Measurements from ENCODE around the gene SLC12A9. TPM values are rescaled to one million over a fixed set of nuclear protein-coding genes. Genes with fewer than 3 reads are reported as not detected.

The SLC12A9 gene
- total and polyA plus RNA-seq, 2 of the 4 experiments (the other 2 are of a cell fraction) = 4.5 to 16.2 TPM

DNA sequence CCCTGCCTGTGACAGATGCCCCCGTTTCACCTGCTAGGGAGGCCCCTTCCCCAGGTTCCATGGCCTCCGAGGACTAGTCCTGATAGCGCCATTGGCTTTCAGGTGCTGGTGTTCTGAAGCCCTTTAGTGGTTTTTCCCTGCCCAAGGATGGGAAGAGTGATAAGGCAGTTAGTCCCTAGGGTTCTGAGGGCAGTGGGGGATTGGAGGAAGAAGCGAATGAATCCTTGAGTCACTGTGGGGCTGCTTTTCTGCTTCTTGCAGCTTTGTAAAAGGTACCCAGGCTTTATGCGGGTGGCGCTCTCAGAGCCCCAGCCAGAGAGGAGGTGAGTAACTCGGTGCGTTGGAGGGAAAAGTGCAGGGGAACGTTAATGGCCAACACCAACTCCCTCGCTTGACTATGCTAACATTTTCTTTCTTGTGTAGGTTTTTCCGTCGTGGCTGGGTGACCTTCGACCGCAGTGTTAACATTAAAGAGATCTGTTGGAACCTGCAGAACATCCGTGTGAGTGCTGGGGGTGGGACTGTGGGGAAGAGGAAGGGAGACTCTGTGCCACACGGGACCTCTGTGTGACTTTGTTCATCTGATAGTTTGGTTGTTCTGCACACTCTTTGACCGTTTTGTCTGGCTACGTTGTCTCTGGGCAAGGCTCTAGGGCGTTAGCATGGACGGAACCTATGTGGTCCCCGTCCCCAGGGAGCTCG lies 33.1 kb downstream of the SLC12A9 start:
- Histone ChIP-seq H3K4ac (ENCODE audit: low read depth, low read length) (no peak overlapping the region), H3K4me3 (ENCODE audit: insufficient read depth, low read depth, low read length) (no peak overlapping the region), H3K27ac (ENCODE audit: insufficient read depth, low read length) (no peak overlapping the region), H3K23ac (ENCODE audit: low read depth, low read length) (no peak overlapping the region), H4K20me1 (ENCODE audit: insufficient read depth, low read length) (peaks cover 25% of the 10 kb centered on the region), H3K9ac (ENCODE audit: low read depth, low read length) (no peak overlapping the region), H2AFZ (replicated peaks; ENCODE audit: low read length, poor library complexity) (no peak overlapping the region), H2BK5ac (ENCODE audit: low read depth, low read length, poor library complexity, severe bottlenecking) (no peak overlapping the region), H3K79me1 (ENCODE audit: low read depth in 1 of 2, low read length in 2 of 2) (peaks cover 38 to 70% of the 10 kb centered on the region in 2 experiments), H2BK120ac (ENCODE audit: low read depth, low read length) (no peak overlapping the region), H3K9me3 (ENCODE audit: control insufficient read depth, insufficient read depth, low read length) (no peaks in the 10 kb centered on the region), H4K8ac (ENCODE audit: low read depth in 2 of 2, low read length in 2 of 2) (no peak overlapping the region), H3K36me3 (ENCODE audit: control insufficient read depth, insufficient read depth, low read length) (peaks cover 75% of the 10 kb centered on the region), H2AK9ac (replicated peaks; ENCODE audit: low read depth, low read length, poor library complexity) (no peak overlapping the region), H2BK20ac (ENCODE audit: low read depth, low read length) (no peak overlapping the region), H3K9me1 (ENCODE audit: insufficient read depth, low read length) (peaks cover under 1% of the 10 kb centered on the region; the same call in 1 of the 2 replicates), H3K14ac (replicated peaks; ENCODE audit: low read depth, low read length) (no peak overlapping the region), H4K5ac (ENCODE audit: low read depth, low read length) (no peak overlapping the region), H3K4me2 (ENCODE audit: low read depth, low read length) (no peak overlapping the region), H3K56ac (ENCODE audit: extremely low read depth, insufficient read depth, low read length) (no peak overlapping the region), H3K18ac (ENCODE audit: low read depth, low read length) (no peak overlapping the region), H2AK5ac (ENCODE audit: low read depth, low read length) (no peak overlapping the region), H4K91ac (ENCODE audit: insufficient read depth, low read depth, low read length) (no peak overlapping the region), H3K27me3 (ENCODE audit: control insufficient read depth, insufficient read depth, low read length) (no peaks in the 10 kb centered on the region), H3K4me1 (ENCODE audit: control insufficient read depth, insufficient read depth, low read length) (peaks cover 10% of the 10 kb centered on the region), H2BK15ac (ENCODE audit: low read depth, low read length) (no peak overlapping the region)
- DNase-seq (no peak), ATAC-seq (ENCODE audit: low read depth) (no peak)
- BruUV-seq (replicated peaks) = no TSS peak
- TF ChIP-seq RAD21 (IDR thresholded peaks at IDR 0.05; ENCODE audit: low read length) = no peak
- no peak for TF ChIP-seq MAZ (IDR thresholded peaks at IDR 0.05; ENCODE audit: borderline replicate concordance, low read depth, low read length)
- TF ChIP-seq, protein P1, sequence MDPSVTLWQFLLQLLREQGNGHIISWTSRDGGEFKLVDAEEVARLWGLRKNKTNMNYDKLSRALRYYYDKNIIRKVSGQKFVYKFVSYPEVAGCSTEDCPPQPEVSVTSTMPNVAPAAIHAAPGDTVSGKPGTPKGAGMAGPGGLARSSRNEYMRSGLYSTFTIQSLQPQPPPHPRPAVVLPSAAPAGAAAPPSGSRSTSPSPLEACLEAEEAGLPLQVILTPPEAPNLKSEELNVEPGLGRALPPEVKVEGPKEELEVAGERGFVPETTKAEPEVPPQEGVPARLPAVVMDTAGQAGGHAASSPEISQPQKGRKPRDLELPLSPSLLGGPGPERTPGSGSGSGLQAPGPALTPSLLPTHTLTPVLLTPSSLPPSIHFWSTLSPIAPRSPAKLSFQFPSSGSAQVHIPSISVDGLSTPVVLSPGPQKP (IDR thresholded peaks at IDR 0.05; ENCODE audit: borderline replicate concordance, low read depth, low read length) = no peak
- no peak for TF ChIP-seq MXI1 (IDR thresholded peaks at IDR 0.05; ENCODE audit: borderline replicate concordance, low read depth, low read length)
- intact Hi-C loops (cut with micrococcal nuclease) (no loop called here), dilution Hi-C loops (cut with HindIII; ENCODE audit: low sequenced_read_pairs, unreplicated experiment) (no loop called here), in situ Hi-C loops (cut with MboI; ENCODE audit: low sequenced_read_pairs) (no loop called here)
- CTCF ChIA-PET = no interaction called here
- POLR2A ChIA-PET (ENCODE audit: unreplicated experiment) = no interaction called here
- WGBS, 2 experiments (ENCODE audit: extremely low coverage in 2 of 2, insufficient read length in 1 of 2) = 92% methylated on average over 10 of the region's 22 CpGs; no CpG with 5 or more reads in 1 of the 2 experiments

Data from IMR-90 (cell line).